22Rv1 (cell line): ENCODE results near the gene KIAA0513.

Experiments
- H3K27ac ChIP-seq: fragments of 450-650 bp; 2 replicates; pipeline ENCODE4 v1.5.1; 2017
- CTCF ChIP-seq: fragments of 450-650 bp; IDR thresholded peaks from 2 replicates; pipeline ENCODE4 v1.5.1; 2017; ENCODE audit warnings: mild to moderate bottlenecking
- ZFX ChIP-seq: fragments of 450-650 bp; IDR thresholded peaks from 2 replicates; pipeline ENCODE4 v1.6.1; 2017; ENCODE audit warnings: antibody characterized with exemption, borderline replicate concordance

Gene KIAA0513

DNA sequence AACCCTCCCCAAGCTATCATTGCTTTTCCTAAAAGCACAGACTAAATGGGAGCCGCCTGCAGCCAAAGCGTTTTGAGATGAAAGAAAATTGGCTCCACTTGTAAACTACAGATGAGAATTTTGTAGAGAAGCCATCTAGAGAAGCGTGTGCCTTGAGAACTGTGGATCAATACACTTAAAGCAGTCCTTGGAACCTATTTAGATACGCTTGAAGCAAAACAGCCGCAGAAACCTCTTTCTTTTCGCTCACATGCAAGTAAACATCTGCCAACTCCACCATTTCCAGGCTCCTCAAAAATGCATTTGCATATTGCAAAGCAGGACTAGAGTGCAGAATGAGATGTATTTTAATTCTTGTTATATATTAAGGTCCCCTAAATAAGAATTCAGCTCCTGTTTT, 13.1 kb downstream of the KIAA0513 start:
- no peak overlapping the region for H3K27ac ChIP-seq
- TF ChIP-seq ZFX = no peak
- TF ChIP-seq CTCF = no peak

DNA sequence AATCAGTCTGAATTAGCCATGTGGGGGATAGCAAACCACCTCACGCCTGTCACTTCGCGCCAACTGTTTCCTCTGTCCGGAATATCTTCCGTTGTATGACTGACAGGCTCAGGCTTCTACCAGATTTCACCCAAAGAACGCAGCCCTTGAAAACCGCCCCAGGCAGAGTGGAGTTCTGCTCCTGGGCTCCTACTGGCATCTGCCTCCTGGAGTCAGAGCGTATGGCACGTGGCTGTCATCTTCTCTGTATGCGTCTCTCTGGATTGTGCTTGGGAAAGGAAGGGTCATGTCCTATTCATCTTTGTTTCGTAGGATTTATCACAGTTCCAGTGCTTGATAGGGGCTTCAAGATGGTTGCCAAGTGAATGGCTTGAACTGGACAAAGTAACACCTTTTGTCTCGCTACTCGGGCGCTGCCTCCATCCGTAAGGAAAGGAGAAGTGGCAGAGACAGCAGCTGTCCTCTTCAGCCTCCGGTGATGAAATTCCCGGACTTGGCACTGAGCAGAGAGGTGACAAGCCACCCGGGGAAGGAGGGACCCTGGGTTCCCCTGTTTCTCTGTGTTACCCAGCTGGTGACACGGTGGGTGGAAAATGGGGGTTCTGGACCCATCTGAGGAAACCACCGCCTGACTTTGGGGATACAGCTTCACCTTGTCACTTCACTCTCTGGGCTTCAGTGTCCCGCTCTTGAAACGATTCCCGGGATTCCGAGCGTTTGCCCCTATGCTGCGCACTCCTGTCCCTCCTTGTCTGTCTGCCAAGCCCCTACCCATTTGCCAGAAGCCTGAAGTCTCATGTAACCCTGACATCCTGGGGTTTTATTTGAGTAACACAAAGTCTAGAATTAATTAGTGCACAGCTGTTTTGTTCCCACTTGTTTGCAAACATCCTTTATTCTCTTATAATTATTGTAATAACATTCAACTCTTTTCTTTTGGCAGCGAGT, 13.9 kb downstream of the KIAA0513 start:
- no peak overlapping the region for H3K27ac ChIP-seq
- no peak for TF ChIP-seq ZFX
- no peak for TF ChIP-seq CTCF

GRCh38 chr16:85042167-85042526, 14.6 kb downstream of the KIAA0513 start:
- no peak for TF ChIP-seq CTCF
- no peak for TF ChIP-seq ZFX
- no peak overlapping the region for H3K27ac ChIP-seq

DNA sequence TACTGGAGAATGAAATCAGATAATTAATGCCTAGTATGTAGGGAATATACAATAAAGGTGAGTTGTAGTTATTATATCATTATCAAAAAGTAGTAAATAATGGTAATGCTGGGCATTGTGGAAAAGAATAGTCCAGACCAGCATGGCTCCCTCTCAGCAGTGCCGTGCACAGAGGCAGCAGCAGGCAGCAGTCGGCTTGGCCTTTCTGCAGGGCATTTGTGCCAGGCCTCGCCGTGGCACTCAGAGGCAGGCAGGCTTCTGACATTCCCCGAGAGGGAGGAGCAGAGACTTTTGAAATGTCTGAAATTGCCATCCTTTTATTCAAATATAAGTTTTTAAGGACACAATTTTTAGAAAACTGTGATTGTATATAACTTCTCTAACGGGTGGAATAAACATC, 15.0 kb downstream of the KIAA0513 start:
- no peak overlapping the region for H3K27ac ChIP-seq
- TF ChIP-seq ZFX (no peak), CTCF (no peak)

DNA sequence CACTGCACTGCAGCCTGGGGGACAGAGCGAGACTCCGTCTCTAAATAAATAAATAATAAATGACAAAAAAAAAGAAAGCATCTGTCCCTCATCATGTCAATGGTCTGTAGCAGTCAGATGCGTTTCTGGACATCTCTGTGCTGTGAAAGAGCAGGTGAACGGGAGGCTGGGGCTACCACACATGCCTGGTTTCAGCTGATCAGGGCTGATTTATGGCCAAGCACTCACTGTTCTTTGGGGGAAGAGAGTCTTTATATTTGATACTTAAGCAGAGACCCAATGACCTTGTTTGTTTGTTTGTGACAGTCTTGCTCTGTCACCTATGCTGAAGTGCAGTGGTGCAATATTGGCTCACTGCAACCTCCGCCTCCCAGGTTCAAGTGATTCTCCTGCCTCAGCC, 17.5 kb downstream of the KIAA0513 start:
- no peak for TF ChIP-seq CTCF
- no peak for TF ChIP-seq ZFX

GRCh38 chr16:85045641-85046471, 18.3 kb downstream of the KIAA0513 start:
- TF ChIP-seq CTCF (no peak), ZFX (no peak)
- H3K27ac ChIP-seq = no peak overlapping the region

More for the DNA sequence above, 17.5 kb downstream of the KIAA0513 start:
- H3K27ac ChIP-seq = no peak overlapping the region
